ENCODE data around the gene GNAL.

DNA sequence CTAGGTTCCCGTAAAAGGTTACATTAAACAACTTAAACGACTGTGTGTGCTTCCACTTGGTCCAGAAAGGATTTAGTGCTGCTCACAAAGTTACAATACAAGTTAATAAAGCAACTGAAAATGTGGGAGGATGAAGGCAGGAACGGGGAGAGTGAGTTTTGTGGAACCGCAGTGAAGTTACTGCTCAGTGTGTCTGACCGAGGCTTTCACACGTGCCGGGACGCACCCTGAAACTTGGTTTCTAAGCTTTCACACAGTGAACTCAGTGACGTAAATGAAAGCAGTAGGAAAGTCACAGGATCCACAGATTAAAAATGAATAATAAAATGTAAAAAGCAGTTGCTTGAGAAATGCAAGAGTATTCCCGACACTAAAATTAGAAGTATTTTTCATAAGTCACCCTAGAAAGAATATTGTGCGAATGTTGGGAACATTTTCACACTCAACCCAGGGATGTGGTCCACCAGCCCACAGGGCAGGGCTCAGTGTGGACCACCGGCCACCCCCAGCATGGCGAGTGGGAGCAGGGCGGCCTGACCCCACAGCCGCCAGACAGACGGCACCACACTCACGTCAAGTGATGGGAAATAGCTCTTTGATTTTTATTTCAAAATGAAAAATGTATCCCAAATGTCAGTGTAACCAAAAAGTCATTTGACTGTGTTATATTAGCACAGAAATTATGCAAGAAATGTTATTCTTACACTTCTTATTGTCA is 129.6 kb downstream of the GNAL start:
- no peak for TF ChIP-seq EZH2 (IDR thresholded peaks at IDR 0.05; ENCODE audit: low read length, unreplicated experiment)
- TF ChIP-seq, protein P1, sequence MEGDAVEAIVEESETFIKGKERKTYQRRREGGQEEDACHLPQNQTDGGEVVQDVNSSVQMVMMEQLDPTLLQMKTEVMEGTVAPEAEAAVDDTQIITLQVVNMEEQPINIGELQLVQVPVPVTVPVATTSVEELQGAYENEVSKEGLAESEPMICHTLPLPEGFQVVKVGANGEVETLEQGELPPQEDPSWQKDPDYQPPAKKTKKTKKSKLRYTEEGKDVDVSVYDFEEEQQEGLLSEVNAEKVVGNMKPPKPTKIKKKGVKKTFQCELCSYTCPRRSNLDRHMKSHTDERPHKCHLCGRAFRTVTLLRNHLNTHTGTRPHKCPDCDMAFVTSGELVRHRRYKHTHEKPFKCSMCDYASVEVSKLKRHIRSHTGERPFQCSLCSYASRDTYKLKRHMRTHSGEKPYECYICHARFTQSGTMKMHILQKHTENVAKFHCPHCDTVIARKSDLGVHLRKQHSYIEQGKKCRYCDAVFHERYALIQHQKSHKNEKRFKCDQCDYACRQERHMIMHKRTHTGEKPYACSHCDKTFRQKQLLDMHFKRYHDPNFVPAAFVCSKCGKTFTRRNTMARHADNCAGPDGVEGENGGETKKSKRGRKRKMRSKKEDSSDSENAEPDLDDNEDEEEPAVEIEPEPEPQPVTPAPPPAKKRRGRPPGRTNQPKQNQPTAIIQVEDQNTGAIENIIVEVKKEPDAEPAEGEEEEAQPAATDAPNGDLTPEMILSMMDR (conservative IDR thresholded peaks at IDR 0.05; ENCODE audit: low read depth, low read length), result no peak
- TF ChIP-seq EZH2phosphoT487 (IDR thresholded peaks at IDR 0.05; ENCODE audit: borderline replicate concordance, low read length), result no peak
